K562 (cell line): ENCODE results near the gene KRTAP5-6. TPM values are rescaled to one million over a fixed set of nuclear protein-coding genes. Genes with fewer than 3 reads are reported as not detected.

Source experiments
- ATAC-seq: fragments of 200-7000 bp; cut with Tn5 transposase; 3 replicates; pipeline ENCODE4 v1.9.1; 2020; ENCODE audit warnings: moderate library complexity
- BruUV-seq: library from RNA; stranded (reverse); fragments of 400-500 nt; replicated peaks from 2 replicates; lab custom pipeline; 2021; lab: Mats Ljungman, UMichigan
- CTCF ChIA-PET: fragments of 300-600 bp; formaldehyde crosslinking; extraction: SDS; loops from one replicate; lab custom pipeline; 2021; ENCODE audit warnings: low intra/inter-chr PET ratio; lab: Yijun Ruan, JAX
- POLR2A ChIA-PET: fragments of 300-600, 350-650 bp; sonication (Branson Sonifier 250); formaldehyde crosslinking; extraction: SDS; loops from one replicate; lab custom pipeline; 2021; ENCODE audit warnings: antibody characterized with exemption, inconsistent platforms; lab: Yijun Ruan, JAX
- DNase-seq, 4 experiments: peaks; one replicate each; pipeline versions ENCODE4 v3.0.0 to v3.0.0-alpha.2; 2011 to 2018; ENCODE audit warnings: low spot score in 3 of 4, mixed read lengths in 3 of 4; ENCODE audit errors: extremely low read depth in 1 of 4
- FAIRE-seq: peaks from 2 replicates; lab custom pipeline; 2011; peaks lifted over from hg19 to GRCh38; lab: Jason Lieb, UNC
- H2AFZ ChIP-seq: 2 replicates; pipeline ENCODE4 v1.6.0; 2011; ENCODE audit warnings: low read depth, low read length, control low read depth, inconsistent platforms
- H3K27ac ChIP-seq: fragments of 200-600 bp; 3 replicates; pipeline ENCODE4 v1.8.0; 2011; ENCODE audit warnings: low read depth, mild to moderate bottlenecking, control low read depth, inconsistent platforms, low read length, moderate library complexity, mixed read lengths; ENCODE audit errors: extremely low read depth
- H3K27me3 ChIP-seq, 2 experiments: fragments of 300-600 bp in 1 of 2; 2 replicates in 1 of 2; 3 replicates in 1 of 2; pipeline versions ENCODE4 v1.6.0 to v1.8.0; 2011; ENCODE audit warnings: inconsistent platforms in 2 of 2, low read length in 2 of 2, mild to moderate bottlenecking in 1 of 2, mixed read lengths in 1 of 2, moderate library complexity in 1 of 2; ENCODE audit not compliant: control insufficient read depth in 2 of 2, insufficient read depth in 2 of 2
- H3K36me3 ChIP-seq: fragments of 300-600 bp; 3 replicates; pipeline ENCODE4 v1.8.0; 2011; ENCODE audit warnings: mild to moderate bottlenecking, low read length, inconsistent platforms; ENCODE audit not compliant: control insufficient read depth, insufficient read depth
- H3K4me1 ChIP-seq, 2 experiments: fragments of 200-600 bp in 1 of 2; replicated peaks in 1 of 2; 2 replicates in 1 of 2; 3 replicates in 1 of 2; pipeline versions ENCODE4 v1.5.1 to v1.8.0; 2011; ENCODE audit warnings: inconsistent platforms in 2 of 2, low read length in 2 of 2, mild to moderate bottlenecking in 1 of 2, mixed read lengths in 1 of 2, moderate library complexity in 1 of 2; ENCODE audit not compliant: control insufficient read depth in 2 of 2, insufficient read depth in 2 of 2
- H3K4me2 ChIP-seq: 2 replicates; pipeline ENCODE4 v1.6.1; 2011; ENCODE audit warnings: low read length, control low read depth, inconsistent platforms, mixed read lengths; ENCODE audit not compliant: insufficient read depth
- H3K4me3 ChIP-seq: fragments of 200-600 bp; sonication (generic), shearing (Covaris generic); 2 replicates; pipeline ENCODE4 v1.5.1; 2016; ENCODE audit warnings: control low read depth, inconsistent platforms
- H3K79me2 ChIP-seq: fragments of 200-600 bp; 3 replicates; pipeline ENCODE4 v1.8.0; 2011; ENCODE audit warnings: low read length, inconsistent platforms; ENCODE audit not compliant: control insufficient read depth, insufficient read depth
- H3K9ac ChIP-seq, 2 experiments: 2 replicates each; pipeline versions ENCODE4 v1.6.0 to v1.6.1; 2011; ENCODE audit warnings: low read depth in 2 of 2, low read length in 2 of 2, control low read depth in 1 of 2, inconsistent platforms in 1 of 2, mild to moderate bottlenecking in 1 of 2, mixed read lengths in 1 of 2; ENCODE audit not compliant: insufficient read depth in 1 of 2
- H3K9me1 ChIP-seq: one replicate; pipeline ENCODE4 v1.6.0; 2011; ENCODE audit warnings: inconsistent platforms, mild to moderate bottlenecking, low read length, moderate library complexity; ENCODE audit not compliant: control insufficient read depth, insufficient read depth
- H3K9me3 ChIP-seq: replicated peaks from 2 replicates; pipeline ENCODE4 v1.5.1; 2011; ENCODE audit warnings: low read depth, low read length, inconsistent platforms; ENCODE audit not compliant: control insufficient read depth, insufficient read depth
- H4K20me1 ChIP-seq: replicated peaks from 2 replicates; pipeline ENCODE4 v1.6.1; 2011; ENCODE audit warnings: low read length, inconsistent platforms, mixed read lengths; ENCODE audit not compliant: control insufficient read depth, insufficient read depth
- CBFB ChIP-seq: sonication (generic); formaldehyde crosslinking; IDR thresholded peaks from 2 replicates; pipeline ENCODE4 v1.4.0; 2020; ENCODE audit warnings: mild to moderate bottlenecking, missing genetic modification reagents
- CHD1 ChIP-seq: fragments of 200-600 bp; sonication (generic); IDR thresholded peaks from one replicate; pipeline ENCODE4 v1.6.1; 2012; ENCODE audit warnings: mild to moderate bottlenecking, moderate library complexity, low read length, inconsistent platforms
- CLOCK ChIP-seq: fragments of 250-450 bp; sonication (Bioruptor Pico); IDR thresholded peaks from 2 replicates; pipeline ENCODE4 v1.4.0; 2020; ENCODE audit warnings: mild to moderate bottlenecking, moderate library complexity, borderline replicate concordance
- COPS2 ChIP-seq: fragments of 450-650 bp; conservative IDR thresholded peaks from 2 replicates; pipeline ENCODE4 v1.6.1; 2016; ENCODE audit warnings: mild to moderate bottlenecking, moderate library complexity
- CXXC5 ChIP-seq: fragments of 250-450 bp; sonication (Bioruptor Pico); IDR thresholded peaks from 2 replicates; pipeline ENCODE4 v1.8.0; 2022; ENCODE audit warnings: inconsistent platforms, mild to moderate bottlenecking, moderate library complexity
- ETS1 ChIP-seq: conservative IDR thresholded peaks from 2 replicates; pipeline ENCODE4 v1.6.1; 2011; ENCODE audit warnings: low read depth, mild to moderate bottlenecking, low read length; ENCODE audit not compliant: control insufficient read depth
- NELFE ChIP-seq: IDR thresholded peaks from 2 replicates; pipeline ENCODE4 v1.6.1; 2011; ENCODE audit warnings: mild to moderate bottlenecking; ENCODE audit not compliant: insufficient read depth, insufficient read length
- RBFOX2 ChIP-seq: fragments of 200-400 bp; formaldehyde crosslinking; IDR thresholded peaks from 2 replicates; pipeline ENCODE4 v1.6.1; 2017; ENCODE audit warnings: low read depth, mild to moderate bottlenecking, low read length, moderate library complexity
- SIN3B ChIP-seq: fragments of 450-650 bp; IDR thresholded peaks from 2 replicates; pipeline ENCODE4 v1.6.1; 2017; ENCODE audit warnings: low read depth, mild to moderate bottlenecking, moderate library complexity
- TAF15 ChIP-seq: fragments of 200-400 bp; formaldehyde crosslinking; IDR thresholded peaks from 2 replicates; pipeline ENCODE4 v1.6.1; 2017; ENCODE audit warnings: mild to moderate bottlenecking, low read depth, low read length, moderate library complexity
- ZNF449 ChIP-seq: fragments of 250-450 bp; sonication (Bioruptor Pico); IDR thresholded peaks from 2 replicates; pipeline ENCODE4 v1.8.0; 2022; ENCODE audit warnings: moderate library complexity, mild to moderate bottlenecking, inconsistent platforms
- WGBS: fragments of 100-300 bp; shearing (Covaris generic); methylation state at CpG from one replicate; pipeline ENCODE4 v1.1.6; 2016; ENCODE audit warnings: low coverage, mixed read lengths; ENCODE audit not compliant: insufficient coverage; ENCODE audit errors: missing lambda C conversion rate; 5-methylcytosine and 5-hydroxymethylcytosine counted together
- in situ Hi-C: fragments of 300-500 bp; cut with MboI; formaldehyde crosslinking; loops from 4 replicates; pipeline ENCODE4 v1.15.0; 2018; ENCODE audit warnings: inconsistent platforms, mixed read lengths
- intact Hi-C: fragments of 100-400 bp; cut with micrococcal nuclease; formaldehyde crosslinking; loops from 2 replicates; pipeline ENCODE4 v1.14.2; 2022
- polyA plus RNA-seq, 8 experiments: library from polyadenylated mRNA; depleted of rRNA in 4 of 8; stranded (reverse) in 5 of 8; unstranded in 3 of 8; fragments of >200 nt; fragmentation: Nextera tagmentation in 2 of 8; fragmentation: Illumina TruSeq in 1 of 8; extraction: Ambion mirVana in 2 of 8; extraction: Trizol in 1 of 8; gene quantifications; 2 replicates each; pipeline versions ENCODE4 v1.2.1 to v1.2.3, GENCODE V29; 2011 to 2014; ENCODE audit warnings: inconsistent platforms in 1 of 8, missing spikeins in 1 of 8
- total RNA-seq, 7 experiments: library from RNA; depleted of rRNA in 6 of 7; stranded (reverse); fragments of >200 nt in 6 of 7; fragmentation: Illumina TruSeq in 2 of 7; extraction: Trizol in 2 of 7; gene quantifications; 2 replicates each; pipeline versions ENCODE4 v1.2.1 to v1.2.3, GENCODE V29; 2011 to 2021; ENCODE audit warnings: low replicate concordance in 1 of 7

Gene KRTAP5-6
- total and polyA plus RNA-seq, 9 of the 15 experiments (the other 6 are each of a cell fraction or from before 2014, with no cell fraction given): not detected

- peaks cover 5 to 24% of the 10 kb centered on the region in 2 experiments; a peak in 3 of 5 replicates for H3K27me3 ChIP-seq
- CTCF ChIA-PET: no interaction called here
- H2AFZ ChIP-seq: no peak overlapping the region
- 0% methylated on average over 4 of the region's 4 CpGs for WGBS
- BruUV-seq: no TSS peak
- no peak overlapping the region for H3K4me2 ChIP-seq
- no peak for FAIRE-seq
- H3K9me3 ChIP-seq: peaks cover 8% of the 10 kb centered on the region
- TF ChIP-seq NELFE: no peak
- TF ChIP-seq SIN3B: no peak
- no peak for TF ChIP-seq COPS2
- no peak for TF ChIP-seq ZNF449 (CRISPR knock-in tag)
- TF ChIP-seq TAF15: no peak
- no peak for TF ChIP-seq ETS1
- no peak for TF ChIP-seq CHD1
- no peak for TF ChIP-seq CLOCK
- no peak for TF ChIP-seq CXXC5 (CRISPR knock-in tag)
- no peak for TF ChIP-seq RBFOX2
- no peak for TF ChIP-seq CBFB (CRISPR knock-in tag)
- no peak overlapping the region for H3K4me3 ChIP-seq
- no peak for DNase-seq
- peaks cover 0 to 5% of the 10 kb centered on the region in 2 experiments; a peak in 1 of 5 replicates for H3K4me1 ChIP-seq
- no peak for ATAC-seq
- in situ Hi-C loops (no loop called here), intact Hi-C loops (no loop called here)
- POLR2A ChIA-PET: no interaction called here
- H3K79me2 ChIP-seq: no peaks in the 10 kb centered on the region
- no peaks in the 10 kb centered on the region for H3K9me1 ChIP-seq
- 0 out of 2 replicates have a peak, but pooled peaks cover 4% of the 10 kb centered on the region for H4K20me1 ChIP-seq
- no peak overlapping the region for H3K9ac ChIP-seq
- no peaks in the 10 kb centered on the region for H3K36me3 ChIP-seq
- no peak overlapping the region for H3K27ac ChIP-seq
These were observed 44.7 kb downstream of the KRTAP5-6 start for GRCh38 chr11:1741741-1742140.
